Brain pericyte (primary cell): Measurements from ENCODE around the gene DIP2A.

Experiments used
- DNase-seq: peaks from one replicate; pipeline ENCODE4 v3.0.0-alpha.2; 2012; ENCODE audit warnings: low read depth, low spot score

The DIP2A gene

GRCh38 chr21:46480466-46480865, 21.8 kb downstream of the DIP2A start:
- DNase-seq: no peak

GRCh38 chr21:46482225-46482845, 23.6 kb downstream of the DIP2A start:
- no peak for DNase-seq

- no peak for DNase-seq
Measured at GRCh38 chr21:46482846-46483231, 24.1 kb downstream of the DIP2A start.

- DNase-seq: no peak
Measured at GRCh38 chr21:46483300-46484295, 24.9 kb downstream of the DIP2A start.

GRCh38 chr21:46486481-46487126, 27.9 kb downstream of the DIP2A start:
- DNase-seq: no peak

- DNase-seq: no peak
Measured at GRCh38 chr21:46489162-46489663, 30.5 kb downstream of the DIP2A start.

- no peak for DNase-seq
Measured at GRCh38 chr21:46489800-46490199, 31.1 kb downstream of the DIP2A start.

- DNase-seq: no peak
Measured at GRCh38 chr21:46491553-46491952, 32.9 kb downstream of the DIP2A start.

- DNase-seq: no peak
Measured at GRCh38 chr21:46492851-46493250, 34.2 kb downstream of the DIP2A start.

- DNase-seq: no peak
Measured at GRCh38 chr21:46493828-46494227, 35.1 kb downstream of the DIP2A start.

GRCh38 chr21:46498335-46499050, 39.8 kb downstream of the DIP2A start:
- DNase-seq: no peak

GRCh38 chr21:46500224-46500861, 41.7 kb downstream of the DIP2A start:
- no peak for DNase-seq

GRCh38 chr21:46503922-46504550, 45.3 kb downstream of the DIP2A start:
- no peak for DNase-seq

GRCh38 chr21:46504666-46505065, 46.0 kb downstream of the DIP2A start:
- no peak for DNase-seq

- no peak for DNase-seq
Measured at GRCh38 chr21:46507562-46507961, 48.9 kb downstream of the DIP2A start.

- no peak for DNase-seq
Measured at GRCh38 chr21:46509741-46510502, 51.2 kb downstream of the DIP2A start.

- DNase-seq: no peak
Measured at GRCh38 chr21:46515109-46515508, 56.4 kb downstream of the DIP2A start.

GRCh38 chr21:46516068-46516467, 57.4 kb downstream of the DIP2A start:
- no peak for DNase-seq

- DNase-seq: no peak
Measured at GRCh38 chr21:46517361-46517760, 58.7 kb downstream of the DIP2A start.
